GM12872 (cell line): Measurements from ENCODE around the gene MARCHF2.

Source experiments
- TF ChIP-seq, protein P1 (sequence below): IDR thresholded peaks from 3 replicates; pipeline ENCODE4 v1.5.1; 2011; ENCODE audit warnings: low read depth, mild to moderate bottlenecking, low read length, moderate library complexity; ENCODE audit not compliant: insufficient read depth

The MARCHF2 gene

DNA sequence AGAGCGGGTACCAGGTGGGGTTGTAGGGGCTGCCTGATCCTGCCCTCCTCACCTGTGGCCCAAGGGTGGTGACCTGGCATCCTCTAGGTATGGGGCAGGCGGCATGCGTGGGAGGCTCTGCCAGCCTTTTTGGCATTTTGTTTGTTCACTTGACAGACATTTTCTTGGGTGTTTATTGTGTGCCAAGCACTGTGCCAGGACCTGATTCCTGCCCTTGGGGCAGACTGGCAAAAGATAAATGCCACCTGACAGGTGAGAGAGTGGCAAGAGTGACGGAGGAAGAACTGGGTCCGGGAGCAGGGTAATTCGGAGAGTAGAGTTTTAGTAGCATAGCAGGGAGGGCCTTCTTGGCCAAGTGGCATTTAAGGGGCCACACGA lies 16.9 kb upstream of the MARCHF2 start:
- TF ChIP-seq, protein P1, sequence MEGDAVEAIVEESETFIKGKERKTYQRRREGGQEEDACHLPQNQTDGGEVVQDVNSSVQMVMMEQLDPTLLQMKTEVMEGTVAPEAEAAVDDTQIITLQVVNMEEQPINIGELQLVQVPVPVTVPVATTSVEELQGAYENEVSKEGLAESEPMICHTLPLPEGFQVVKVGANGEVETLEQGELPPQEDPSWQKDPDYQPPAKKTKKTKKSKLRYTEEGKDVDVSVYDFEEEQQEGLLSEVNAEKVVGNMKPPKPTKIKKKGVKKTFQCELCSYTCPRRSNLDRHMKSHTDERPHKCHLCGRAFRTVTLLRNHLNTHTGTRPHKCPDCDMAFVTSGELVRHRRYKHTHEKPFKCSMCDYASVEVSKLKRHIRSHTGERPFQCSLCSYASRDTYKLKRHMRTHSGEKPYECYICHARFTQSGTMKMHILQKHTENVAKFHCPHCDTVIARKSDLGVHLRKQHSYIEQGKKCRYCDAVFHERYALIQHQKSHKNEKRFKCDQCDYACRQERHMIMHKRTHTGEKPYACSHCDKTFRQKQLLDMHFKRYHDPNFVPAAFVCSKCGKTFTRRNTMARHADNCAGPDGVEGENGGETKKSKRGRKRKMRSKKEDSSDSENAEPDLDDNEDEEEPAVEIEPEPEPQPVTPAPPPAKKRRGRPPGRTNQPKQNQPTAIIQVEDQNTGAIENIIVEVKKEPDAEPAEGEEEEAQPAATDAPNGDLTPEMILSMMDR: no peak

DNA sequence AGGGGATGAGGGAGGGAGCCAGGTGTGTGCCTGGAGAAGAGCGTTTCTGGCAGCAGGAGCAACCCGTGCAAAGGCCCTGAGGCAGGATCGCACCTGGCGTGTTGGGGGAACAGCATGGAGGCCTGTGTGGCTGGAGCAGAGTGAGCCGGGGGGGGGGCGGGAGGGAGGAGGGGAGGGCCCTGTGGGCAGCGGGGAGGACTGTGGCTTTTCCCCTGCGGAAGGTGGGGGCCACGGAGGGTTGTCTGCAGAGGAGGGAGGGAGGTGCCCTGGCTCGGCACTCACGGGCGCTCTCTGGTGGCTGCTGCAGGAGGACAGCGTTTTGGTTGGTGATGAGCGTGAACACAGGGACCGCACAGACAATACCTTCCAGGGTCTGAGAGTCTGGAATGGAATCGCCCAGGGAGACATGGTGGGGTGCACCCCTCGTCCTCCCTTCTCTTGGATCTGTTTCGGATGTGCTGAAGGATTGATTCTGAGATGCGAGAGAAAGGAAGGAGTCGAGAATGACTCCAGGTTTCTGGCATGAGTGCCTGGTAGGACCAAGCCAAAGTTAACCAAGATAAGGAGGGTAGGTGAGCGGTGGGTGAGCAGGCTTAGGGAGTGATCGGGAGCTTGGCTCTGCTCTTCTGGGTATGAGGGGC lies 16.4 kb upstream of the MARCHF2 start:
- TF ChIP-seq, protein P1: peak; percentile 84

DNA sequence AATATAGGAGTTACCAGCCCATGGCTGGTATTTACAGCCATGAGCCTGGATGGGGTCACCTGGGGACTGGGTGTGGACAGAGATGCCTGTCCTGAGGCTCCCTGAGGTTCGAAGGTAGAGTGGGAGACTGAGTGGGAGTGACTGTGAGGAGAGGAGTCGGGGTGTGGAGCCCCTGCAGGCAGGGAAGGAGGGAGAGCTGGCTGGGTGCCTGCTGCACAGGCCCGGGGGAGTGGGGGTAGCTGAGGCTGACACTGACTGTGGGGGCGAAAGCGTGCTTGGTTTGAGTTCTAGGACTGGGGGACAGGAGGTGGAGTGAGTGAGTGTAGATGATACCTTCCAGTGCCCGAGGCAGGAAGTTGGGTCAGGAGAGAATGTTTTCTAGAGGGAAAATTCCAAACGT lies 15.8 kb upstream of the MARCHF2 start:
- TF ChIP-seq, protein P1: 0 out of 3 replicates have a peak, but pooled peaks have one; percentile 5

DNA sequence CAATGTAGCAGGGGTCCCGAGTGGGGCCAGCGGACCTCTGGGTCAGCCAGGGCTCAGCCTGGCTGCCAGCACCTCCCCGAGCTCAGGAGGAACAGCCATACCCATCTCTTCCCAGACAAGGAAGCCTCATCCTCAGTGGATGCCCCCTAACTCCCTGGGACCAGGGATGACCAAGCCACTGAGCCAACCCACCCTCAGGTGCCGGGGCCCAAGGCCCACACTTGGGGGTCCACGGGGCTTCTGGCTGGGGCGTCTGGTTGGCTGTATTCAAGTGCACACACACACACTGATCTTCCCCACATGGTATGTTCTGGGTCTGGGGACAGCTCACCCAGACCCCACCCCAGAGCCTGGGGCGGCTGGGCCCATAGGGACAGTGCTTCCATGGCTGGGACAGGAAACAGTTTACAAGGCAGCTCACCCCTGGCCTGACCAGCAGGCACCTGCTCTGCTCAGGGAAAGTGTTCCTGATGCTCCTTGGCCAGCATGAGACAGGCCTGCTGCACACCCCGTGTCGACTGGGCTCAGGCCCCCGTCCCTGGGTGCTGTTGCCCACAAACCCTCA lies 15.3 kb upstream of the MARCHF2 start:
- TF ChIP-seq, protein P1: no peak

DNA sequence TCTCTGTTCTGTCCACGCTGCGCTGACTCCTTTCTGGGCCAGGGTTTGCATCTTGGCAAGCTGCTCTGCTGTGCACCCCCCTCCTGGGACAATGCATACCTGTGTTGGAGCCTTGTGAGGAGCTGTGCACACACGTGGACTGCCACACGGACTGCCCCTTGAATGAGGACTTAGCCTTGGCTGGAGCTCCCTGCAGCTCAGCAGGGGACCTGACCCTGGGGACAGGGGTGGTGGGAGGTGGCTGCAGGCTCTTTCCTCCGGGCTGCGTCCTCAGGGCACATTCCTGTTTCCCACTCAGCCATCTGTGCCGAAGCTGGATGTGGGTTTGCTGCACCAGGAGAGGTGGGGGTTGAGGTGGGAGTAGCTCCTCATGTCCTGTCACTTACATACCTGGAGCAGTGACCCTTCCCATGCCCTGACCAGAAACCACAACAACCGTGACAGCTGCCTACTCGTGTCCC lies 14.8 kb upstream of the MARCHF2 start:
- TF ChIP-seq, protein P1: no peak

DNA sequence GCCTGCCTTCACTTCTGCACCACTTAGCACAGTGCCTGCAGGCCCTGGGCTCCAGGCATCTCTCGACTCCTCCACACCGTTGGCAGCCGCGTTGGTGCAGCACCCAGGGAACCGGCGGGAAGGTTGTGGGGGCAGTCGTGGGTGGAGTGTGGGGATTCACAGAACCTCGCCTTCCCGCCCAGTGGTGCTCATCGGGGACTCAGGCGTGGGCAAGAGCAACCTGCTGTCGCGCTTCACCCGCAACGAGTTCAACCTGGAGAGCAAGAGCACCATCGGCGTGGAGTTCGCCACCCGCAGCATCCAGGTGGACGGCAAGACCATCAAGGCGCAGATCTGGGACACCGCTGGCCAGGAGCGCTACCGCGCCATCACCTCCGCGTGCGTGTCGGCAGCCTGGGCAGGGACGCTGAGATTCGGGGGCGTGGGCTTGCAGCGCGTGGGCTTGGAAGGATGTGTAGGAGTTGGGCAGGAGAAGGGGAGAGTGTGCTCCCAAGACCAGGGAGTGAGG lies 13.4 kb upstream of the MARCHF2 start:
- TF ChIP-seq, protein P1: no peak

DNA sequence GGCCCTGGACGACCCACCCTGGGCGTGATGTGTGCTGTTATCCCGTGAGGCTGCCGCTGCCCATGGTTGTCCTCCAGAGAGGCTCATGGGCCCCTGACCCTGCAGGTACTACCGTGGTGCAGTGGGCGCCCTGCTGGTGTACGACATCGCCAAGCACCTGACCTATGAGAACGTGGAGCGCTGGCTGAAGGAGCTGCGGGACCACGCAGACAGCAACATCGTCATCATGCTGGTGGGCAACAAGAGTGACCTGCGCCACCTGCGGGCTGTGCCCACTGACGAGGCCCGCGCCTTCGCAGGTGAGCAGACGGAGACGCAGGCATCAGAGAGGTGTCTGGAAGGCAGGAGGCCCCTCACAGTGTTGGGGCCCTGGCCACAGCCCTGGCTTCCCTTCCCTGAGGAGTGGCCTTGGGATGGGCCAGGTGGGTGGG lies 11.1 kb upstream of the MARCHF2 start:
- TF ChIP-seq, protein P1: no peak
